Activated CD8-positive, alpha-beta T cell treated with anti-CD3 and anti-CD28 coated beads, Interleukin-2, amount 10 ng/mL, durations not matched to agents 7 days and 5 days (primary cell): Measurements from ENCODE around the gene TAF3. TPM values are rescaled to one million over a fixed set of nuclear protein-coding genes. Genes with fewer than 3 reads are reported as not detected.

Experiments
- ATAC-seq: fragments of 150-1000 bp; cut with Tn5 transposase; one replicate; pipeline ENCODE4 v1.10.0; 2021; ENCODE audit warnings: moderate library complexity
- CTCF ChIA-PET: fragments of 350-600 bp; sonication (Branson Sonifier 250); formaldehyde crosslinking; loops from one replicate; lab custom pipeline; 2021; ENCODE audit warnings: antibody characterized with exemption; lab: Charles Lee
- POLR2A ChIA-PET: fragments of 350-600 bp; sonication (Branson Sonifier 250); formaldehyde crosslinking; loops from one replicate; lab custom pipeline; 2021; ENCODE audit warnings: antibody characterized with exemption; lab: Charles Lee
- DNase-seq: peaks from one replicate; pipeline ENCODE4 v3.0.0-alpha.2; 2020
- H3K27ac Mint-ChIP-seq: one replicate; pipeline ENCODE4 v1.8.0; 2021; ENCODE audit warnings: mild to moderate bottlenecking, mixed read lengths
- H3K27me3 Mint-ChIP-seq: one replicate; pipeline ENCODE4 v1.8.0; 2021; ENCODE audit warnings: low read depth, mixed read lengths
- H3K36me3 Mint-ChIP-seq: one replicate; pipeline ENCODE4 v1.8.0; 2021; ENCODE audit warnings: low read depth, mixed read lengths
- H3K4me1 Mint-ChIP-seq: one replicate; pipeline ENCODE4 v1.8.0; 2021; ENCODE audit warnings: low read depth, mixed read lengths
- H3K4me3 Mint-ChIP-seq: one replicate; pipeline ENCODE4 v1.8.0; 2021; ENCODE audit warnings: mild to moderate bottlenecking, mixed read lengths
- H3K9me3 Mint-ChIP-seq: one replicate; pipeline ENCODE4 v1.8.0; 2022; ENCODE audit warnings: mixed read lengths; ENCODE audit not compliant: insufficient read depth
- total RNA-seq, 2 experiments: library from RNA; stranded (reverse); gene quantifications; one replicate each; pipeline ENCODE4 v1.2.3, GENCODE V29; 2021

The TAF3 gene
- total RNA-seq, 2 experiments from 2014 or later = 13.7 to 14.6 TPM

- Mint-ChIP-seq H3K27me3 (peaks cover 11% of the 10 kb centered on the region), H3K4me3 (no peak overlapping the region), H3K4me1 (peaks cover 12% of the 10 kb centered on the region), H3K9me3 (no peaks in the 10 kb centered on the region), H3K27ac (no peak overlapping the region), H3K36me3 (no peaks in the 10 kb centered on the region)
- no peak for DNase-seq
- ChIA-PET CTCF (no interaction called here), POLR2A (no interaction called here)
- ATAC-seq = no peak
These were observed 4.8 kb upstream of the TAF3 start for GRCh38 chr10:7813481-7813880.

GRCh38 chr10:7817576-7817975 lies 729 bp upstream of the TAF3 start:
- no peak overlapping the region for H3K27ac Mint-ChIP-seq
- ChIA-PET CTCF (interaction anchor here (0.9 to 3.0 kb wide), 6 partner anchors 26 to 1485 kb away, joined by 3 to 11 read pairs (median 4); partner anchors contain the start of genes ATP5F1C and KIN), POLR2A (interaction anchor here (1.3 to 2.3 kb wide), 4 partner anchors 8 to 61 kb away, joined by 5 to 36 read pairs (median 7); partner anchors contain the start of genes ATP5F1C and KIN)
- H3K4me1 Mint-ChIP-seq = peaks cover 30% of the 10 kb centered on the region
- H3K9me3 Mint-ChIP-seq = no peaks in the 10 kb centered on the region
- peak overlapping the region; percentile 90 for H3K4me3 Mint-ChIP-seq
- H3K27me3 Mint-ChIP-seq = peaks cover 11% of the 10 kb centered on the region
- peaks cover 12% of the 10 kb centered on the region for H3K36me3 Mint-ChIP-seq
- DNase-seq = no peak
- ATAC-seq = no peak

GRCh38 chr10:7817984-7818294 lies 366 bp upstream of the TAF3 start:
- Mint-ChIP-seq H3K9me3 (no peaks in the 10 kb centered on the region), H3K4me1 (peaks cover 30% of the 10 kb centered on the region), H3K4me3 (peak overlapping the region; percentile 90), H3K36me3 (peaks cover 12% of the 10 kb centered on the region), H3K27me3 (peaks cover 11% of the 10 kb centered on the region), H3K27ac (peak overlapping the region; percentile 84)
- DNase-seq (no peak), ATAC-seq (no peak)
- POLR2A ChIA-PET = interaction anchor here (1.3 to 2.3 kb wide), 4 partner anchors 9 to 61 kb away, joined by 5 to 36 read pairs (median 7); partner anchors contain the start of genes ATP5F1C and KIN
- CTCF ChIA-PET = interaction anchor here (0.9 to 3.0 kb wide), 7 partner anchors 10 to 1485 kb away, joined by 3 to 11 read pairs (median 5); partner anchors contain the start of genes ATP5F1C and KIN

GRCh38 chr10:7819121-7819460 lies 786 bp downstream of the TAF3 start:
- peak; percentile 56 for DNase-seq
- CTCF ChIA-PET = interaction anchor here (1.4 to 3.0 kb wide), 3 partner anchors 8 to 31 kb away, joined by 3 to 11 read pairs (median 5); partner anchors contain the start of genes ATP5F1C and KIN
- H3K9me3 Mint-ChIP-seq = no peaks in the 10 kb centered on the region
- H3K4me1 Mint-ChIP-seq = peaks cover 30% of the 10 kb centered on the region
- H3K27ac Mint-ChIP-seq = peak overlapping the region; percentile 84
- ATAC-seq = peak; percentile 53
- H3K4me3 Mint-ChIP-seq = peak overlapping the region; percentile 90
- POLR2A ChIA-PET = interaction anchor here (2.3 kb wide), 1 partner anchor 31 kb away, joined by 36 read pairs; the partner anchor contains the start of genes ATP5F1C and KIN
- H3K27me3 Mint-ChIP-seq = peaks cover 11% of the 10 kb centered on the region
- H3K36me3 Mint-ChIP-seq = peaks cover 12% of the 10 kb centered on the region

GRCh38 chr10:7824251-7824650 lies 5.9 kb downstream of the TAF3 start:
- Mint-ChIP-seq H3K36me3 (peaks cover 36% of the 10 kb centered on the region), H3K4me1 (peaks cover 16% of the 10 kb centered on the region), H3K4me3 (no peak overlapping the region), H3K27ac (no peak overlapping the region), H3K9me3 (no peaks in the 10 kb centered on the region), H3K27me3 (no peaks in the 10 kb centered on the region)
- DNase-seq = no peak
- CTCF ChIA-PET = no interaction called here
- no peak for ATAC-seq
- POLR2A ChIA-PET = interaction anchor here (1.2 kb wide), 1 partner anchor 36 kb away, joined by 4 read pairs; the partner anchor contains the start of genes ATP5F1C and KIN

GRCh38 chr10:7826971-7827370 lies 8.7 kb downstream of the TAF3 start:
- H3K9me3 Mint-ChIP-seq = no peaks in the 10 kb centered on the region
- peaks cover 35% of the 10 kb centered on the region for H3K36me3 Mint-ChIP-seq
- POLR2A ChIA-PET = no interaction called here
- DNase-seq = no peak
- H3K4me3 Mint-ChIP-seq = no peak overlapping the region
- peaks cover 4% of the 10 kb centered on the region for H3K4me1 Mint-ChIP-seq
- no peaks in the 10 kb centered on the region for H3K27me3 Mint-ChIP-seq
- ATAC-seq = no peak
- CTCF ChIA-PET = no interaction called here
- no peak overlapping the region for H3K27ac Mint-ChIP-seq

GRCh38 chr10:7829289-7829834 lies 11.1 kb downstream of the TAF3 start:
- DNase-seq (no peak), ATAC-seq (no peak)
- Mint-ChIP-seq H3K4me1 (peaks cover 6% of the 10 kb centered on the region), H3K9me3 (no peaks in the 10 kb centered on the region), H3K4me3 (no peak overlapping the region), H3K27me3 (no peaks in the 10 kb centered on the region), H3K36me3 (peaks cover 39% of the 10 kb centered on the region), H3K27ac (no peak overlapping the region)
- CTCF ChIA-PET = no interaction called here
- POLR2A ChIA-PET = no interaction called here

GRCh38 chr10:7832060-7832459 lies 13.8 kb downstream of the TAF3 start:
- DNase-seq (no peak), ATAC-seq (no peak)
- H3K36me3 Mint-ChIP-seq = peaks cover 31% of the 10 kb centered on the region
- peaks cover 6% of the 10 kb centered on the region for H3K4me1 Mint-ChIP-seq
- no peak overlapping the region for H3K4me3 Mint-ChIP-seq
- no peak overlapping the region for H3K27ac Mint-ChIP-seq
- no peaks in the 10 kb centered on the region for H3K27me3 Mint-ChIP-seq
- POLR2A ChIA-PET = no interaction called here
- CTCF ChIA-PET = no interaction called here
- H3K9me3 Mint-ChIP-seq = no peaks in the 10 kb centered on the region

GRCh38 chr10:7833210-7833609 lies 14.9 kb downstream of the TAF3 start:
- Mint-ChIP-seq H3K9me3 (no peaks in the 10 kb centered on the region), H3K4me3 (no peak overlapping the region), H3K4me1 (peaks cover 6% of the 10 kb centered on the region), H3K27me3 (no peaks in the 10 kb centered on the region), H3K36me3 (peaks cover 27% of the 10 kb centered on the region), H3K27ac (no peak overlapping the region)
- CTCF ChIA-PET = no interaction called here
- DNase-seq (no peak), ATAC-seq (no peak)
- POLR2A ChIA-PET = no interaction called here

GRCh38 chr10:7834262-7834661 lies 16.0 kb downstream of the TAF3 start:
- no peak overlapping the region for H3K4me3 Mint-ChIP-seq

GRCh38 chr10:7836571-7836970 lies 18.3 kb downstream of the TAF3 start:
- Mint-ChIP-seq H3K9me3 (no peaks in the 10 kb centered on the region), H3K4me3 (no peak overlapping the region), H3K36me3 (peaks cover 23% of the 10 kb centered on the region), H3K27ac (no peak overlapping the region), H3K27me3 (no peaks in the 10 kb centered on the region), H3K4me1 (peaks cover 3% of the 10 kb centered on the region)
- ChIA-PET CTCF (no interaction called here), POLR2A (no interaction called here)
- DNase-seq (no peak), ATAC-seq (no peak)

More at GRCh38 chr10:7834262-7834661, 16.0 kb downstream of the TAF3 start:
- Mint-ChIP-seq H3K27ac (no peak overlapping the region), H3K27me3 (no peaks in the 10 kb centered on the region), H3K36me3 (peaks cover 23% of the 10 kb centered on the region), H3K4me1 (peaks cover 6% of the 10 kb centered on the region), H3K9me3 (no peaks in the 10 kb centered on the region)
- ChIA-PET POLR2A (no interaction called here), CTCF (no interaction called here)
- DNase-seq (no peak), ATAC-seq (no peak)

GRCh38 chr10:7846591-7846990 lies 28.3 kb downstream of the TAF3 start:
- no peak for DNase-seq
- H3K4me3 Mint-ChIP-seq = no peak overlapping the region
- H3K36me3 Mint-ChIP-seq = peaks cover 2% of the 10 kb centered on the region
- CTCF ChIA-PET = no interaction called here
- POLR2A ChIA-PET = interaction anchor here (0.7 kb wide), 1 partner anchor 663 kb away, joined by 4 read pairs; no protein-coding TSS in a partner anchor
- no peak overlapping the region for H3K27ac Mint-ChIP-seq
- H3K27me3 Mint-ChIP-seq = no peaks in the 10 kb centered on the region
- no peaks in the 10 kb centered on the region for H3K9me3 Mint-ChIP-seq
- no peak for ATAC-seq
- no peaks in the 10 kb centered on the region for H3K4me1 Mint-ChIP-seq
